Activated CD8-positive, alpha-beta T cell treated with anti-CD3 and anti-CD28 coated beads for 36 hours (primary cell): Measurements from ENCODE around the gene TAF9B. TPM values are rescaled to one million over a fixed set of nuclear protein-coding genes. Genes with fewer than 3 reads are reported as not detected.

Experiments used
- ATAC-seq: fragments of 200-7000 bp; cut with Tn5 transposase; one replicate; pipeline ENCODE4 v1.10.0; 2021; ENCODE audit warnings: mild to moderate bottlenecking, moderate library complexity
- CTCF ChIA-PET: fragments of 350-600 bp; sonication (Branson Sonifier 250); formaldehyde crosslinking; loops from one replicate; lab custom pipeline; 2021; ENCODE audit warnings: antibody characterized with exemption; lab: Charles Lee
- POLR2A ChIA-PET: fragments of 350-600 bp; sonication (Branson Sonifier 250); formaldehyde crosslinking; loops from one replicate; lab custom pipeline; 2021; ENCODE audit warnings: antibody characterized with exemption; lab: Charles Lee
- DNase-seq: peaks from one replicate; pipeline ENCODE4 v3.0.0-alpha.2; 2020
- H3K27ac Mint-ChIP-seq: one replicate; pipeline ENCODE4 v1.8.0; 2021; ENCODE audit warnings: mild to moderate bottlenecking, mixed read lengths
- H3K27me3 Mint-ChIP-seq: one replicate; pipeline ENCODE4 v1.8.0; 2021; ENCODE audit warnings: mixed read lengths
- H3K36me3 Mint-ChIP-seq: one replicate; pipeline ENCODE4 v1.8.0; 2021; ENCODE audit warnings: low read depth, mixed read lengths
- H3K4me1 Mint-ChIP-seq: one replicate; pipeline ENCODE4 v1.8.0; 2021; ENCODE audit warnings: low read depth, mixed read lengths
- H3K4me3 Mint-ChIP-seq: one replicate; pipeline ENCODE4 v1.8.0; 2021; ENCODE audit warnings: mild to moderate bottlenecking, moderate library complexity, mixed read lengths
- H3K9me3 Mint-ChIP-seq: one replicate; pipeline ENCODE4 v1.8.0; 2021; ENCODE audit warnings: mixed read lengths
- CTCF ChIP-seq: fragments of 200-600 bp; IDR thresholded peaks from one replicate; pipeline ENCODE4 v1.8.0; 2022; ENCODE audit warnings: antibody characterized with exemption, mild to moderate bottlenecking
- intact Hi-C: fragments of 100-400 bp; cut with micrococcal nuclease; formaldehyde crosslinking; loops from one replicate; pipeline ENCODE4 v1.10.0; 2022
- total RNA-seq, 2 experiments: library from RNA; stranded (reverse); gene quantifications; one replicate each; pipeline ENCODE4 v1.2.3, GENCODE V29; 2021

Gene TAF9B
- total RNA-seq, 2 experiments from 2014 or later, result 11.3 to 13.4 TPM

DNA sequence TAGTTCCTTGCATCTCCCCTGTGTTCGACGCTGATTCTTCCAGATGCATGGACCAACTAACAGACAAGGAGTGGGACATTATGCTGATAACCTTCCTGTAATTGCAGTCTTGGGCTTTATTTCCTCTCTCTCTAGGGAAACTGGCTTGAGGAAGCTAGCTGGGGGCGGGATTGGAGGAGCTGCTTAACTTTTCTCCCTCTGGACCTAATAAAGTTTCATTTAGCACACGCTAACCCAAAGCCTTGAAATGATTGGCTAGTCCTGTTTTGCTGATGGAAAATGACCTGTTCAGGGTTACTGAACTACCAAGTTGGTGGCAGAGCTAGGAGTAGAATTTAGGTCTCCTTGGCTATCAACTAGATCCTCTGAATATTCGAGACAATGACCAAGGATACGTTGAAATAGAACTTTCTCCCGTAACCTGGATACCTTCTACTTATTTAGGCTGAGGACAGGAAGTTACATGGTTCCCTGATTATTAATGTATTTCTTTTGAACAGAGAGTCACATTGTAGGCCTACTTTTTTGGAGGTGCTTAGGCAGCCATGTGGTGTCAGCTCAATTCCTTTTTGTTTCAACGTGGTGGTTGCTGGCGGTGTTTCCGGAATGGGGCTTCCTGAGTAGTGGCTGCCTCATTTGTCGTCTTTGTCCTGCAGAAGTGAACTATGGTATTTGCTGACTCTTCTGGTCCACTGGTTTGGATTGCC lies 33.4 kb downstream of the TAF9B start:
- peak overlapping the region; percentile 94 for H3K27ac Mint-ChIP-seq
- no peak for TF ChIP-seq CTCF
- peak overlapping the region; percentile 96 for H3K4me3 Mint-ChIP-seq
- H3K9me3 Mint-ChIP-seq, result peaks cover 4% of the 10 kb centered on the region
- no peaks in the 10 kb centered on the region for H3K27me3 Mint-ChIP-seq
- H3K36me3 Mint-ChIP-seq, result peaks cover 61% of the 10 kb centered on the region
- intact Hi-C loops, result no loop called here
- H3K4me1 Mint-ChIP-seq, result peaks cover 38% of the 10 kb centered on the region
- ATAC-seq, result no peak
- ChIA-PET POLR2A (interaction anchor here (1.0 to 3.9 kb wide), 5 partner anchors 11 to 1261 kb away, joined by 3 to 22 read pairs (median 5); partner anchors contain the start of genes COX7B and ITM2A), CTCF (interaction anchor here (1.4 to 1.5 kb wide), 2 partner anchors 10 to 14 kb away, joined by 3 to 4 read pairs; no protein-coding TSS in a partner anchor)
- peak; percentile 42 for DNase-seq

GRCh38 chrX:78104447-78105176 lies 34.8 kb downstream of the TAF9B start:
- CTCF ChIA-PET, result no interaction called here
- no peak for TF ChIP-seq CTCF
- H3K36me3 Mint-ChIP-seq, result peaks cover 55% of the 10 kb centered on the region

GRCh38 chrX:78103623-78104446 lies 35.6 kb downstream of the TAF9B start, which contains the start of gene PGK1:
TSS of gene PGK1 (plus strand) at chrX:78104248. CDS start at chrX:78104341, 93 bp downstream.
- Mint-ChIP-seq H3K4me3 (peak within 1 kb of the TSS; percentile 96), H3K36me3 (peaks cover 47% of the 10 kb centered on the region), H3K9me3 (peaks cover 4% of the 10 kb centered on the region), H3K4me1 (peaks cover 30% of the 10 kb centered on the region), H3K27me3 (no peaks in the 10 kb centered on the region), H3K27ac (peak within 1 kb of the TSS; percentile 94)
- ChIA-PET CTCF (interaction anchor here (1.2 kb wide), 1 partner anchor 204 kb away, joined by 3 read pairs; the partner anchor contains the start of gene COX7B), POLR2A (interaction anchor here (0.8 to 3.9 kb wide), 12 partner anchors 10 to 1050 kb away, joined by 3 to 22 read pairs (median 4); partner anchors contain the start of gene TAF9B)
- TF ChIP-seq CTCF, result no peak
- intact Hi-C loops, result no loop called here
- DNase-seq, result peak; percentile 96
- ATAC-seq, result peak; percentile 95

More at GRCh38 chrX:78104447-78105176, 34.8 kb downstream of the TAF9B start:
- POLR2A ChIA-PET, result interaction anchor here (0.9 to 3.9 kb wide), 13 partner anchors 9 to 1262 kb away, joined by 3 to 22 read pairs (median 4); partner anchors contain the start of genes ITM2A and TAF9B
- peak; percentile 38 for DNase-seq
- peaks cover 4% of the 10 kb centered on the region for H3K9me3 Mint-ChIP-seq
- no peak for ATAC-seq
- H3K4me3 Mint-ChIP-seq, result peak overlapping the region; percentile 96
- H3K27me3 Mint-ChIP-seq, result no peaks in the 10 kb centered on the region
- peaks cover 34% of the 10 kb centered on the region for H3K4me1 Mint-ChIP-seq
- peak overlapping the region; percentile 94 for H3K27ac Mint-ChIP-seq
- intact Hi-C loops, result no loop called here

DNA sequence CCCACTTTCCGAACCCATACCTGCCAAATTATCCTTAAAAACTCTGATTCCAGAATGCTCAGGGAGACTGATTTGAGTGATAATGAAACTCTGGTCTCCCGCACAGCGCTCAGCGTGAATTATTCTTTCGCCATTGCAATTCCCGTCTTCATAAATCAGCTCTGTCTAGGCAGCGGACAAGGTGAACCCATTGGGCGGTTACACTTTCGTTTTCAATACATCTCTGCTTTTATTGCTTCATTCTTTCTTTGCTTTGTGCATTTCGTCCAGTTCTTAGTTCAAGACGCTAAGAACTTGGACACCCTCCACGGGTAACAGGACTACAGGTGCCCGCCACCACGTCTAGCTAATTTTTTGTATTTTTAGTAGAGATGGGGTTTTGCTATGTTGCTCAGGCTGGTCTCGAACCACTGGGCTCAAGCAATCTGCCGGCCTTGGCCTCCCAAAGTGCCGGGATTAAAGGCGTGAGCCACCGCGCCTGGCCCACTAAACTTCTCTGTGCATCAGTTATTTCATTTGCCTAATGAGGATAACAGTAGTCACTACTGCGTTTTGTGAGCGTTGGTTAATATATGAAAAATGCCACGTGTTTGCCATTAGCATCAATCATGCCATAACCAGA lies 36.3 kb downstream of the TAF9B start:
- DNase-seq (no peak), ATAC-seq (no peak)
- Mint-ChIP-seq H3K27ac (peak overlapping the region; percentile 91), H3K9me3 (peaks cover 4% of the 10 kb centered on the region), H3K4me1 (peaks cover 24% of the 10 kb centered on the region), H3K4me3 (peak overlapping the region; percentile 96), H3K27me3 (no peaks in the 10 kb centered on the region), H3K36me3 (peaks cover 40% of the 10 kb centered on the region)
- ChIA-PET POLR2A (interaction anchor here (1.1 to 3.9 kb wide), 2 partner anchors 14 to 29 kb away, joined by 4 to 22 read pairs; no protein-coding TSS in a partner anchor), CTCF (interaction anchor here (1.2 kb wide), 1 partner anchor 204 kb away, joined by 3 read pairs; the partner anchor contains the start of gene COX7B)
- intact Hi-C loops, result no loop called here
- no peak for TF ChIP-seq CTCF
